ENCODE measurements around the gene MLLT3.

DNA sequence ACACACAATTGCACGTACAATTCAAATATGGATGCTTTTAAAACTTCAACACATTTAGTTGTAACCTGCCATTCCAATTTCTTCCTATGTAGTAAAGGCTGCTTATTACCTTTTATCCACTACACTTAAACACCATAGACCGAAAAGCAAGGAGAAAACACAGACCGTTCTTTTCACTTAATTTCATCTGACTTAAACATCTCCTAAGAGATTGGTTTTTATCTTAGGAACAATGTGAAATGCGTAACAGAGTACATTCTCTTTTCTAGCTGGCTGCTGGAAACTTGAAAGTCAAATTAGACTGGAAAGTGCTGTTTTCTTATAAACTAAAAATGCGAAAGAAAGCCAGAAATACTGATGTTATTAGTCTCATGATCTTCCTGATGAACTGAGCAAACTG lies 241.8 kb downstream of the MLLT3 start:
- TF ChIP-seq, protein P1, sequence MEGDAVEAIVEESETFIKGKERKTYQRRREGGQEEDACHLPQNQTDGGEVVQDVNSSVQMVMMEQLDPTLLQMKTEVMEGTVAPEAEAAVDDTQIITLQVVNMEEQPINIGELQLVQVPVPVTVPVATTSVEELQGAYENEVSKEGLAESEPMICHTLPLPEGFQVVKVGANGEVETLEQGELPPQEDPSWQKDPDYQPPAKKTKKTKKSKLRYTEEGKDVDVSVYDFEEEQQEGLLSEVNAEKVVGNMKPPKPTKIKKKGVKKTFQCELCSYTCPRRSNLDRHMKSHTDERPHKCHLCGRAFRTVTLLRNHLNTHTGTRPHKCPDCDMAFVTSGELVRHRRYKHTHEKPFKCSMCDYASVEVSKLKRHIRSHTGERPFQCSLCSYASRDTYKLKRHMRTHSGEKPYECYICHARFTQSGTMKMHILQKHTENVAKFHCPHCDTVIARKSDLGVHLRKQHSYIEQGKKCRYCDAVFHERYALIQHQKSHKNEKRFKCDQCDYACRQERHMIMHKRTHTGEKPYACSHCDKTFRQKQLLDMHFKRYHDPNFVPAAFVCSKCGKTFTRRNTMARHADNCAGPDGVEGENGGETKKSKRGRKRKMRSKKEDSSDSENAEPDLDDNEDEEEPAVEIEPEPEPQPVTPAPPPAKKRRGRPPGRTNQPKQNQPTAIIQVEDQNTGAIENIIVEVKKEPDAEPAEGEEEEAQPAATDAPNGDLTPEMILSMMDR (IDR thresholded peaks at IDR 0.05) = no peak
- no peak for TF ChIP-seq POLR2A (IDR thresholded peaks at IDR 0.05)

Measured in Peyer's patch (tissue), 4 donors.